Measurements from ENCODE around the gene COX6A2.
"Not testable (repeated sequence)": the region's sequence is repeated elsewhere in the genome, so short reads cannot be mapped to it uniquely, and the experiment has no call there.

COX6A2 gene

DNA sequence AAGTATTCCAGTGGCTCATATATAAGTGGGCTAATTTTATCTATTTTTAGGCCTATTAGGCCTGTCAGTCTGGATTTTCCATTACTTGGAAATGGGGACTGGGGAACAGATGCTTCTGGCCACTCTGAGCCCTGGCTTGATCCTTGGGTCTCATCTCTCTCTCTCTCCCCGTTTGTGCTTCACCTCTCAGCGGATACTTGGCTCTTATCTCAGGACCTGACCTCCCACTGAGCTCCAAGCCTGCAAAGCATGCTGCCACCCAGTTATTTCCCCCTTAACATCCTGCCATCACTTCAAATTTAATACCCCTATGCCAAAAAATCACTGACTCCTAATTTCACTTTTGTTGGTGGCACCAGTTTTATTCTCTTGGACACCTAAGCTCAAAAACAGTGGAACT lies 10.3 kb upstream of the COX6A2 start:
- no peak for DNase-seq (ENCODE audit: low read depth in 2 of 2)

DNA sequence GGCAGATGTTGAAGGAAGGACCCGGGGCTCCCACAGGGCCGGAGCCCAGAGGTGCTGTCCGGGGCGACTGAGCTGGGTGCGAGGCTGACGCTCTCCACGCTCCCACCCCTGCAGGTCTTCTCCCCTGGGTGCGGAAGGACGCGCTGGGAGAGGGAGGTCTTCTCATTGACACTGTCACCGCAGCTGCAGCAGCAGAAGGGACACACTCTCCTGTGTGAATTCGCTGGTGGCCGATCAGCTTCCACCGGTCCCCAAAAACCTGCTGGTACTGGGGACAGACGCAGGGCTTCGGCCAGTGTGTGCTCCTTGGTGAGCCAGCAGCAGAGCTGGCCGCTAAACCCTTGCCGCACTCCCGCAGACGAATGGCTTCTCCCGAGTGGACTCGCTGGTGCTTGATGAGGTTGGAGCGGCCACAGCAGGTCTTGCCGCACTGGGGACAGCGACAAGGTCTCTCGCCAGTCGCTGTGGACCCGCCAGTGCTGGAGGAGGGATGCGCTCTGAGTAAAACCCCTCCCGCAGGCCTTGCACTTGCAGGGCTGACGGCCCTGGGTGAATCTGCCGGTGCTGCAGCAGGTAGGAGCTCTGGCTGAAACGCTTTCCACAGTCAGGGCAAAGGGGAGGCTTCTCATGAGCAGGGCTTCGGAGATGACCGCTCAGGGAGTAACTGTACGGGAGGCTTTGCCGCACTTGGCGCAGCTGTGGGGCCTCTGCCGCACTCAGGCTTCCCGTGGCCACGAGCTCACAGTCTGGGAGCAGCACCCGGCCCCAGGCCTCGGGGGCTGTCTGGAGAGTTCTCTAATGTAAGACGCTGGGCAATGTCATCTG lies 8.3 kb upstream of the COX6A2 start:
- no peak for DNase-seq (ENCODE audit: low read depth in 2 of 2)

DNA sequence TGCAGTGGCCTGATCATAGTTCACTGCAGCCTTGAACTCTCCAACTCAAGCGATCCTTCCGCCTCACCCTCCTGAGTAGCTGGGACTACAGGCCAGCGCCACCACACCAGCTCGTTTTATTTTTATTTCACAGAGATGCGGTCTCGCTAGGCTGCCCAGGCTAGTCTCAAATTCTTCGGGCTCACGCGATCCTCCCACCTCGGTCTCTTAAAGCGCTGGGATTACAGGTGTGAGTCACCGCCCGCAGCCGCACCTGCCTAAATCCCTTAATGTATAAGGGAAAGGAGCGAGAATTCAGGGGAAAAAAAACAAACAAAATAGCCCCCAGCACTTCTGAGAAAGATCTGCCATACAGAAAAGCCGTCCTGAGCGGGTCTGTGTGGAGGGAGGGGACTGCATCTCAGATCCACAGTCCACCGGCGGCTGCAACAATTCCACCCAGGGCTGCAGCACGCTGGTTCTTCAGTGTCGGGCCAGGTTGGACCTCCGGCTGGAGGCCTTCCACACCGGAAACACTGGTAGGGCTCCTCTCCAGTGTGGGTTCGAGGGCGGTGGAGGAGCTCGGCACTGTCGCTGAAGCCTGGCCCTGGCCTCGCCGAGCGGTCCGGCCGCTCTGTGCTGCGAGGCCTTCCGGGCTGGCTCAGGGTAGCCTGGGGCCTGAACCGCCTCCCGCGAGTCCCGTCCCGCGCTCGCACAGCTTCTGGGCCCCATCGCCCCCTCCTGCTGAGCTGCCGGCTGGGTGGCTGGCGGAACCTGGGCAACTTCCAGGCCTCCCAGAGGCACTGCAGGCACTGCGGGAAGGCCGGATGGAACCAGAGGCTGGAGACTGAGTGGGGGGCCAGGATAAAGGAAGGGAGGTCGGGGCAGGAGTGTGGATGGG lies 7.4 kb upstream of the COX6A2 start:
- no peak for DNase-seq (ENCODE audit: low read depth in 2 of 2)

DNA sequence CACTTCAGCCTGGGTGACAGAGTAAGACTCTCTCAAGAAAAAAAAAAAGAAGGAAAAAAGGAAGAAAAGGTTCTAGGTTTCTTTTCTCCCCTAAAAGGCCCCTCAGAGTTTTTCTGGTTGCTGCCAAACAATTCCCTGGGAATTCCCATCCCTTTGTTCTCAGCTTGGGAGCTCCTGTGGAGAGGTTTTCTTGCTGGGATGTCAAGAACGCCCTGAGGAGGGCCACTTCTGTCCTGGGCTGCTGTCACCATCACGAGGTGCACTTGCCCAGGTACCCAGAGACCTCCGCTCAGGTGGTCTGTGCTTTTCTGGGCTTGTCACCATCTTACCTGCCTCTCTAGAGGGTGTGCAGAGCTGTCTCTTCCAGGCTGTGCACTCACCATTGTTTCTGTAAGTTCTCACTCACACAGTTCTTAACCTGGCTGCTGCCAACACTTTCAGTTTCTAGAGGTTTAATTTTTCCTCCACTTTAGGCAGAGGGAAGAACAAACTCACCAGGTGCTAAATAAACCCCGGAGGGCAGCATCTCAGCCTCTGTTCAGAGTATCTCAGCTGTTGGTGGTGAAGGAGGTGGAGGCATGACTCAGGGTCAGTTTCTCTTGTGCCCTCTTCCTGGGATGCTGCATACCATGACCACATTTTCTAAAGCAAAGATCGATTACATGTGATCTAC lies 2.4 kb upstream of the COX6A2 start:
- DNase-seq (ENCODE audit: low read depth in 2 of 2) = no peak

DNA sequence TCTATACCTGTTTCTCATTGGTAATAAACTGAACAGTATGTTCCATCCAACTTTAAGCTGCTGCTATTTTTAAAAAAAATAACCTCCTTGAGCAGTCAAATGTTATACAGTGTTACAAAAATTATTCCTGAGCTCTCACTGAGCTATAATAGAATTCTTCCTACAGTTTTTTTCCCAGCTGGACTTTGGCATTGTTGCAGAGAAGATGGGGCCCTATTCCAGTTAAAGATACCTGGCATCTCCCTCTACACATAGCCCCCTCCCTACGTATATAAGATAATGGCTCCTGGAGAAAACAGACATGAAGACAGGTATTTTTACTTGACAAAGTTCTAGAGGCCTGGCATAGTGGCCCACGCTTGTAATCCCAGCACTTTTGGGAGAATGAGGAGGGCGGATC lies 1.6 kb upstream of the COX6A2 start:
- DNase-seq (ENCODE audit: low read depth in 2 of 2) = no peak

DNA sequence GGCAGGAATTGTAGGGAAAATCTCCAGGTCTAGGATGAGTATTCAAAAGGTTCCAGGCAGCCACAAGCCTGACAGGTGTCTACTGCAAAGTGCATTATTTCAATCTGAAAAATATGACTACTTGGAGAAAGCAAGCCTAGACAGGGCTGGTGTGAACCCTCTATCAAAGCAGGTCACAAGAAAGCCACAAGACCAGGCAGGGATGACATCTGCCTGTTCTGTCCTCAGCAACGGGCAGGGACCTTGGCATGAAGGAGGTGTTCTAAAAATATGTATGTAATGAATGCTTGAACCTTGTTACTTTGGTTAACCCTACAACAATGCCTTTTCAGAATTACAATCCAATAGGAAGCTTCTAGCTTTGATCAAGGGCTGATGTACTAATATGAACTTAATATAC lies 1.2 kb upstream of the COX6A2 start:
- DNase-seq (ENCODE audit: low read depth in 2 of 2) = no peak

DNA sequence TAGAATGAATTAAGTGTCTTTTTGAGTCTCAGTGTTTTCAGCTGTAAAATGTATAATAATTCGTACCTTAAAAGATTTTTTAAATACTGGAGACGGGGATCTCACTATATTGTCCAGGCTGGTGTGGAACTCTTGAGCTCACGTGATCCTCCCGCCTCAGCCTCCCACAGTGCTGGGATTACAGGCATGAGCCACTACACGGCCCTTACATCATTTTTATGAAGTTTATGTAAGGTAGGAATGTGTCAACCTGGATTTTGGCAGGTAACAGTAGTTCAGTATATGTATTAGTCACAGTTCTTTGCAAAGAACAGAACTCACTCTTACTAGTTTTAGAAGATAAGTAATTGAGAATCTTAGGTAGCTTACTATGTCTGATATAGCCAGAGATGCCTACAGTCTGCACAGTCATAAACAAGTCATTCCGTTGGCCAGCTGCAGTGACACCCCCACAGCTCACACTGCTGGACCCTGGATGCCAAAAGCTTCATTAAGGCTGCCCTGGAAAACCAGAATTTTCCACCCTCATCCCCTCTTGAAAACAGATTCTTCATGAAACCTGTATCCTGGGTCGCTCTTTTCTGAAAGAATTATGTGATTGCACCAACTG lies 583 bp upstream of the COX6A2 start:
- no peak for DNase-seq (ENCODE audit: low read depth in 2 of 2)

DNA sequence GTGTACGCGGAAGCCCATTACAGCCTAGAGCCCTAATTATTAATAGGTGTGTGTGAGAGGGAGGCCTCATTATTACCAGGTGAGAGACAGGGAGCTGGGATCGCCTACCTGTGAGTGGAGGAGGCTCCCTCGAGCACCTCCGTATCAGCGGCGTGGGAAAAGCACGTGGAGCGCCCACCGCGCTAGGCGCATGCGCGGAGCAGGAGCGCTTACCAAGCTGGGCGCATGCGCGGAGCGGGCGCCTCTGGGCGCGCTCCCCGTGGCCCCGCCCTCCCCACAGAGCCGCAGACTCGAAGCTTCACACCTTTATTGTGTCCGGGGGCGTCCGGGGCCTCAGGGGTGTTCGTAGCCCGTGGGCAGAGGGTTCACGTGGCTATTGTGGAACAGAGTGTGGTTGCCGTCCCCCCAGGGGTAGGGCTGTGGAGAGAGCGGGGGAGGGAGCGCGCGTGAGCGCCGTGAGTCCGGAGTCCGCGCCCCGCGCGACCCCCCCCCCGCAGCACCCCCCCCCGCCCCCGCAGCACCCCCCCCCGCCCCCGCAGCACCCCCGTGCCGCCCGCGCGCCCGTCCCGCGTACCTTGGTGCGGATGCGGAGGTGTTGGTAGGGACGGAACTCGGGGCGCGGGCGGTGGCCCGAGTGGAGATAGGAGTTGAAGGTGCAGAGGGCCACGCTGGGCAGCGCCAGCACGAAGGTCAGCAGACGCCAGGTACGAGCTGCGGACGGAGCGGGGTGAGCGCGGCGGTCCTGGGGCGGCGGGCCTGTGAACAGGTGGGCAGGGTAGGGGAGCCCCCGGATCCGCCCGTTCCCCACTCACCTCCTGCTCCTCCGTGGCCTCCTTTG lies 500 bp downstream of the COX6A2 start:
- DNase-seq (ENCODE audit: low read depth in 2 of 2) = peak; percentile 30 to 52

DNA sequence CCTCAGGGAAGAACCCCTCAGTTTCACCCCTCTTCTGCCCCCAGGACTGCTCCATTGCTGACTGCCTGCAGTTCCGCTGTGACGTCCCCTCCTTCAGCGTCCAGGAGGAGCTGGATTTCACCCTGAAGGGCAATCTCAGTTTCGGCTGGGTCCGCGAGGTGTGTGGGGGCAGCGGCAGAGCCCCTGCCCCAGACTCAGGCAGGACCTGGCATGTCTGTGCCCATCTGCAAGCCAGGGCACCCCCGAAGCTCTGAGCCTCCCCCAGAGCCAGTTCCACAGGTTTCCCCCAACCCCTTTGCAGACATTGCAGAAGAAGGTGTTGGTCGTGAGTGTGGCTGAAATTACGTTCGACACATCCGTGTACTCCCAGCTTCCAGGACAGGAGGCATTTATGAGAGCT lies 4.4 kb downstream of the COX6A2 start:
- no peak for DNase-seq (ENCODE audit: low read depth in 2 of 2)

DNA sequence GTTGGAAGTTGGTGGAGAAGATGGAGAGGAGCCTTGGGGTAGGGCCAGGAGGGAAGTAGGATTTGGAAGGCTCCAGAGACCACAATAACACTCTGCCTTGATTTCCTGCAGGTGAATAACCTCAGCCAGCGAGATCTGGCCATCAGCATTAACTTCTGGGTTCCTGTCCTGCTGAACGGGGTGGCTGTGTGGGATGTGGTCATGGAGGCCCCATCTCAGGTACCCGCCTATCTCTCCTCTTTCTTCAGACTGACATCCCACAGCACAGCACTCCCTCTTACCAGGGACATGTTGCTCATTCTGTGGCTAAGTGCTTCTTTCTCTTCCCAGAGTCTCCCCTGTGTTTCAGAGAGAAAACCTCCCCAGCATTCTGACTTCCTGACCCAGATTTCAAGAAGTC lies 4.9 kb downstream of the COX6A2 start:
- no peak for DNase-seq (ENCODE audit: low read depth in 2 of 2)

DNA sequence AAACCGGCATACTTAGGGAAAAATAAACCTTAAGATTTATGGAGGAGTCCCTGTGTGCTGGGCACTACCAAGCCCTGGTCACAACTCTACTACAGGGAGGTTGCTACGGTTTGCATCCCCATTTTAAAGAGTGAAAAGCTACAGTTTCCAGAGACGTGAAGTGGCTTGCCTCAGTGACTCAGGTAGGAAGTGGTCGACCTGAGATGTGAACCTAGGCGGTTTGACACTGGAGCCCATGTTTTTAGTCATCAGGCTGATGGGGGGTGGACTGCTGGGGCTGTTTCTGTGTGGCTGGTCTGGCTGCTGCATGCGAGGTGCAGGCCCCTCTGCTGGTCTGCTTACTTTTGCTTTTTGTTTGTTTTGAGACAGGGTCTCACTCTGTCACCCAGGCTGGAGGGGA lies 6.6 kb downstream of the COX6A2 start:
- peak; percentile 40 to 44 for DNase-seq (ENCODE audit: low read depth in 2 of 2)

DNA sequence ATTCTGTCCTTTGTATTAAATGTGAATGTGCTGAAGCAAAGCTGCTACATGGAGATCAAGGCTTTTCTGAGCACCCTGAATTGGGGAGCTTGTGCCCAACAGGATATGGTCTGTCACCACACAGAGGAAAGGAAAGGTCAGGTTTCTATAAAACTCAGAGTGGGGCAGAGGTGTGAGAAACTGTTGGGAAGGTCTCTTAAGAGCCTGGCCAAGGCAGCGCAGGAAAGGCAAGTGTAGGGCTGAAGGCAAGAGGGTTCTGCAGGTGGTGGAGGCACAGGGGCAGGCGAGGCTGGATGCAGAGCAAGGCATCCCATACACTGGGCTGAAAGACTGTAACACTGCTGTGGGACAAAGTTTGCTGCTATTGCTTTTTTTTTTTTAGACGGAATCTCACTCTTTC lies 8.1 kb downstream of the COX6A2 start:
- DNase-seq (ENCODE audit: low read depth in 2 of 2) = no peak

DNA sequence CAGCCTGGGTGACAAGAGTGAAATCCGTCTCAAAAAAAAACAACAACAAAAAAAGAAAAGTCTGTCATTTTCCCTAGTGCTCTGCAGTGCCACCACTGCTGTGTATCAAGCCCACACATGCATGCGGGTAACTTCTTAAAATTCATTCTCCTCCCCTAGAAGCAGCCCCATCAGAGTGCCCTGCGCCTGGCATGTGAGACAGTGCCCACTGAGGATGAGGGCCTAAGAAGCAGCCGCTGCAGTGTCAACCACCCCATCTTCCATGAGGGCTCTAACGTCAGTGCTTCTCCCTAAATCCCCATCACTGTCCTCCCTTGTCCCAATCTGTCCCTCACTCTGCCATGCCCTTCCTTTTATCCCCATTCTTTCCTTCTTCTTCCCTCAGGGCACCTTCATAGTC lies 10.2 kb downstream of the COX6A2 start:
- DNase-seq (ENCODE audit: low read depth in 2 of 2) = no peak

DNA sequence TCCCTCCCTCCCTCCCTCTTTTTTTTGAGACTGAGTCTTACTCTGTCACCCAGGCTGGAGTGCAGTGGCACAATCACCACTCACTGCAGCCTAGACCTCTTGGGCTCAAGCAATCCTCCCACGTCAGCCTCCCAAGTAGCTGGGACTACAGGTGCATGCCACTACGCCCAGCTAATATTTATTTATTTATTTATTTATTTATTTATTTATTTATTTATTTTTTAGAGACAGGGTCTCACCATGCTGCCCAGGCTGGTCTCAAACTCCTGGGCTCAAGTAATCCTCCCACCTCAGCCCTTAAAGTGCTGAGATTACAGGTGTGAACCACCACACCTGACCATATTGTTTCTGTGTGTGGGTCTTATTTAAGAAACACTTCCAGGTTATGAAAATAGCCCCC lies 11.1 kb downstream of the COX6A2 start:
- not testable (repeated sequence) for DNase-seq (ENCODE audit: low read depth in 2 of 2)

DNA sequence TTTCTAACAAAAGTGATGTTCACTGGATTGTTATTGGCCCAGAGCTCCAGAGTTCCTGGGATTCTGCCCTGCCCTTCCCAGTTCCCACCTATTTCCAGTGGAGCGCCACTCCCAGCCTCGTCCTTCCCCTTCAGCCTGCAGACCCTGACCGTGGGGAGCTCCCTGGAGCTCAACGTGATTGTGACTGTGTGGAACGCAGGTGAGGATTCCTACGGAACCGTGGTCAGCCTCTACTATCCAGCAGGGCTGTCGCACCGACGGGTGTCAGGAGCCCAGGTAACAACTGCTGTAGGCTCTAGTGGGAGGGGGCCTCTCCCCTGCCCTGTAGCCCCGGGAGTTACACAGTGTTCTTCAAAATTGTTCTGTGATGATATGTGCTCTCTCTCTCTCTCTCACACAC lies 11.8 kb downstream of the COX6A2 start:
- DNase-seq (ENCODE audit: low read depth in 2 of 2) = no peak

DNA sequence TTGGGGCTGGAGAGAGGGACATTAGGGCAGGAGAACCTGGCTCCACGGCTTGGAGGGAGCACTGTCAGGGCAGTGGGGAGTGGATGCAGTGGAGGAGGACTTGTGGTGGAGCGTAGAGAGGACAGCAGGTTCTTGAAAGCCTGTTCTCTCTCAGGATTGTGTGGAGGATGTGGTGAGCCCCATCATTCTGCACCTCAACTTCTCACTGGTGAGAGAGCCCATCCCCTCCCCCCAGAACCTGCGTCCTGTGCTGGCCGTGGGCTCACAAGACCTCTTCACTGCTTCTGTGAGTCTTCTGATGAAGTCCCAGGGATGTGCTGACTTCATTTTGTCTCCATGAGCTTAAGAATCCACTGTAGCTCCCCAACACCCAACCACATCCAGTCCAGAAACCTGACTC lies 13.5 kb downstream of the COX6A2 start:
- DNase-seq (ENCODE audit: low read depth in 2 of 2) = no peak

DNA sequence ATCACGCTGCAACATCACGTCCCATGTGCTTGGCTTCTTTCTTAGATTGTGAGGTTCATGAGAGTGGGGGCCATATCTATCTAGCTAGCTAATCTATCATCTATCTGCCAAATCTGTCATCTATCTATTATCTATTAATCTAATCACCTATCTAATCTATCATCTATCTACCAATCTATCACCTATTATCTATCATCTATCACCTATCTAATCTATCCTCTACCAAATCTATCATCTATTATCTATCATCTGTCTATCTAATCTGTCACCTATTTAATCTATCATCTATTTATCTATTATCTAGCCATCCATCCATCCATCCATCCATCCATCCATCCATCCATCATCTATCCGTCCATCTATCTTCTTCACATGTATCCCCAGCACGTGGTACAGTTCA lies 14.2 kb downstream of the COX6A2 start:
- DNase-seq (ENCODE audit: low read depth in 2 of 2) = no peak

DNA sequence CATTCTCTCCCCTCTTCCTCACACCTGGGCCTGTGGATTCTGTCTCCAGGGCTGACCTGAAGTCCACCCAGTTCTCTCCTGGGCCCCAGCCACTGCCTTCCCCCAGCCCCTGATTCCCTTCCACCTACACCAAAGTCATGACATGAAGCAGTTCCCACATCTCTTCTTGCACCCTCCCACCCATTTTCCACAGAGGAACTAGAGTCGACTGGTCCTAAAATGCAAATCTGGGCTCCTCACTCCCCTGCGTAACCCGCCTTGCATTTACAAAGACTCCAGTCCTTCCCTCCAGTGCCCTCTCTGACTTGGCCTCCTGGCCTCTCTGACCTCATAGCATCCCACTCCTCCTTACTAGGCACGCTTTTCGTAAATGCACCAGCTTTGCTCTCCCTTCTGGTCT lies 14.8 kb downstream of the COX6A2 start:
- no peak for DNase-seq (ENCODE audit: low read depth in 2 of 2)

DNA sequence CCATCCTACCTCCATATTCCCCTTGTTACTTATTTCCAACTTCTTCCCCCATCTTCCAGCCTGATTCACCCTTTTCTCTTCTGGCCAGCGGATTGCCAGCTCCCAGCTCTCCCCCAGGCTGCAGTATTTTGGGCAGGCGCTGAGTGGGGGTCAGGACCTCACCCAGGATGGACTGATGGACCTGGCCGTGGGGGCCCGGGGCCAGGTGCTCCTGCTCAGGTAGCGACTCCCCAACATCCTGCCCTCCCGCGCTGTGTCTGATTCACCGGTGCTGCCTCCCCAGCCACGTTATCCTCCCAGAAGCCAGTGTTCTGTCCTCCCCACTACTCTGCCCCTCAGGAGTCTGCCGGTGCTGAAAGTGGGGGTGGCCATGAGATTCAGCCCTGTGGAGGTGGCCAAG lies 15.4 kb downstream of the COX6A2 start:
- no peak for DNase-seq (ENCODE audit: low read depth in 2 of 2)

DNA sequence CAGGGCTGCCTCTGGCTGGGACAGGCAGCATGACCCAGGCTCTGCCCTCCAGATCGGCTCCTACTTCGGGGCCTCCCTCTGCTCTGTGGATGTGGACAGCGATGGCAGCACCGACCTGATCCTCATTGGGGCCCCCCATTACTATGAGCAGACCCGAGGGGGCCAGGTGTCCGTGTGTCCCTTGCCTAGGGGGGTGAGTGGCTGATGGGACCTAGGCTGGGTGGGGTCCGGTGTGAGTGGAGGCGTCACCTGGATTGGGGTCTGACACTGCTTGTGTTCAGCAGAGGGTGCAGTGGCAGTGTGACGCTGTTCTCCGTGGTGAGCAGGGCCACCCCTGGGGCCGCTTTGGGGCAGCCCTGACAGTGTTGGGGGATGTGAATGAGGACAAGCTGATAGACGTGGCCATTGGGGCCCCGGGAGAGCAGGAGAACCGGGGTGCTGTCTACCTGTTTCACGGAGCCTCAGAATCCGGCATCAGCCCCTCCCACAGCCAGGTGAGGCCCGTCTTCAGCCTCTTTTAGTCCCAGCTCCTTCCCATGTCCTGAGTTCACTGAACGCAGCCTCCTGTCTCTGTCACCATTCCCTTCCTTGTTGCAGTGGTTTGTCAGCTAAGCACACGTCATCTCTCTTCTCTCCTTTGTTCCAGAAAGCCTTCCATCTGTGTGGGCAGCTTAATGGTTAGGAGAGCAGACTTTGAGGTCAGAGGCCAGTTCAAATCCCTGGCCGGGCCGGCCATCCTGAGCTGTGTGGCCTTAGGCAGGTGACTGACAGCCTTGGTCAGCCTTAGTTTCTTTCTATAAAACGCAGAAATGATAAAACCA lies 16.9 kb downstream of the COX6A2 start:
- no peak for DNase-seq (ENCODE audit: low read depth in 2 of 2)

Measured in stimulated activated CD4-positive, alpha-beta T cell treated with anti-CD3 and anti-CD28 coated beads, Interleukin-4, amount 100 ng/mL, for 48 hours (primary cell).